Vagina (tissue), 2 donors: ENCODE data around the gene EFCAB9.

Experiments used
- POLR2AphosphoS5 ChIP-seq, 2 donors: sonication (generic); formaldehyde crosslinking; IDR thresholded peaks; one replicate each; pipeline ENCODE4 v1.9.0; 2017; ENCODE audit warnings: antibody characterized with exemption in 2 of 2, mild to moderate bottlenecking in 2 of 2, low read depth in 1 of 2; ENCODE audit not compliant: insufficient read depth in 1 of 2
- TF ChIP-seq, protein P1 (sequence below), 3 experiments: fragments of 450-650 bp in 2 of 3; fragments of 200-600 bp in 1 of 3; sonication (generic) in 1 of 3; IDR thresholded peaks; one replicate each; pipeline ENCODE4 v1.5.1; 2017 to 2019; ENCODE audit warnings: antibody characterized with exemption in 3 of 3, mild to moderate bottlenecking in 2 of 3, moderate library complexity in 2 of 3

DNA sequence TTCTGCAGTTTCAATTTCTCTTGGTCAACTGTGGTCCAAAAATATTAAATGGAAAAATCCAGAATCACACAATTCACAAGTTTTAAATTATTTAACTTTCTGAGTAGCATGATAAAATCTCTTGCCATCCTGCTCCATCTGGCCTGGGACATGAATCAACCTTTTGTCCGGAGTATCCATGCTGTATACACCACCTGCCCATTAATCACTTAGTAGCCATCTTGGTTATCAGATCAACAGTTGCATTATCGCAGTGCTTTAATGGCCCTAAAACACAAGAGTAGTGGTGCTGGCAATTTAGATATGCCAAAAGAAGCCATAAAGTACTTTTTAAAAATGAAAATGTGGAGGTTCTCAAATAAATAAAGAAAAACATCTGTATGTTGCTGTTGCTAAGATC lies 25.3 kb downstream of the EFCAB9 start:
- TF ChIP-seq, protein P1, sequence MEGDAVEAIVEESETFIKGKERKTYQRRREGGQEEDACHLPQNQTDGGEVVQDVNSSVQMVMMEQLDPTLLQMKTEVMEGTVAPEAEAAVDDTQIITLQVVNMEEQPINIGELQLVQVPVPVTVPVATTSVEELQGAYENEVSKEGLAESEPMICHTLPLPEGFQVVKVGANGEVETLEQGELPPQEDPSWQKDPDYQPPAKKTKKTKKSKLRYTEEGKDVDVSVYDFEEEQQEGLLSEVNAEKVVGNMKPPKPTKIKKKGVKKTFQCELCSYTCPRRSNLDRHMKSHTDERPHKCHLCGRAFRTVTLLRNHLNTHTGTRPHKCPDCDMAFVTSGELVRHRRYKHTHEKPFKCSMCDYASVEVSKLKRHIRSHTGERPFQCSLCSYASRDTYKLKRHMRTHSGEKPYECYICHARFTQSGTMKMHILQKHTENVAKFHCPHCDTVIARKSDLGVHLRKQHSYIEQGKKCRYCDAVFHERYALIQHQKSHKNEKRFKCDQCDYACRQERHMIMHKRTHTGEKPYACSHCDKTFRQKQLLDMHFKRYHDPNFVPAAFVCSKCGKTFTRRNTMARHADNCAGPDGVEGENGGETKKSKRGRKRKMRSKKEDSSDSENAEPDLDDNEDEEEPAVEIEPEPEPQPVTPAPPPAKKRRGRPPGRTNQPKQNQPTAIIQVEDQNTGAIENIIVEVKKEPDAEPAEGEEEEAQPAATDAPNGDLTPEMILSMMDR (IDR thresholded peaks at IDR 0.05) = no peak
- TF ChIP-seq POLR2AphosphoS5 (IDR thresholded peaks at IDR 0.05; ENCODE audit: insufficient read depth in 1 of 2, low read depth in 1 of 2) = no peak
